Sigmoid colon (tissue), 7 donors: ENCODE measurements around the gene PPARA. TPM values are rescaled to one million over a fixed set of nuclear protein-coding genes. Genes with fewer than 3 reads are reported as not detected.

Experiments used
- DNase-seq: peaks from one replicate; pipeline ENCODE4 v3.0.0-alpha.2; 2019
- H3K27ac ChIP-seq, 4 donors: fragments of 200-600 bp; sonication (generic); one replicate each; pipeline ENCODE4 v1.5.1; 2016 to 2019; ENCODE audit warnings: mild to moderate bottlenecking in 1 of 4
- H3K27me3 ChIP-seq, 3 donors: fragments of 200-600 bp; sonication (generic); one replicate each; pipeline ENCODE4 v1.5.1; 2019; ENCODE audit warnings: mild to moderate bottlenecking in 1 of 3
- H3K36me3 ChIP-seq, 4 donors: fragments of 200-600 bp; sonication (generic); one replicate each; pipeline ENCODE4 v1.5.1; 2016 to 2019
- H3K4me1 ChIP-seq, 4 donors: fragments of 200-600 bp; sonication (generic); one replicate each; pipeline ENCODE4 v1.5.1; 2017 to 2019
- H3K4me3 ChIP-seq, 4 donors: fragments of 200-600 bp; sonication (generic); one replicate each; pipeline ENCODE4 v1.5.1; 2017 to 2019; ENCODE audit warnings: mild to moderate bottlenecking in 2 of 4, moderate library complexity in 1 of 4
- H3K9me3 ChIP-seq, 4 donors: fragments of 200-600 bp in 3 of 4; sonication (generic) in 3 of 4; one replicate each; pipeline versions ENCODE4 v1.5.1 to v1.6.1; 2013 to 2019
- EP300 ChIP-seq, 4 donors: sonication (generic); formaldehyde crosslinking; IDR thresholded peaks; one replicate each; pipeline ENCODE4 v1.6.1; 2017; ENCODE audit warnings: antibody characterized with exemption in 4 of 4
- POLR2A ChIP-seq, 2 donors: fragments of 450-650 bp; IDR thresholded peaks; one replicate each; pipeline ENCODE4 v1.6.1; 2016; ENCODE audit warnings: antibody characterized with exemption in 2 of 2, mild to moderate bottlenecking in 2 of 2, moderate library complexity in 2 of 2
- POLR2AphosphoS5 ChIP-seq, 4 donors: sonication (generic); formaldehyde crosslinking; IDR thresholded peaks; one replicate each; pipeline ENCODE4 v1.6.1; 2017; ENCODE audit warnings: antibody characterized with exemption in 4 of 4
- WGBS, 2 donors: extraction: QIAGEN DNeasy Blood & Tissue Kit; methylation state at CpG; one replicate each; pipeline ENCODE4 v1.1.7; 2013; 5-methylcytosine and 5-hydroxymethylcytosine counted together
- intact Hi-C: fragments of 100-400 bp; cut with DNase I; formaldehyde crosslinking; loops from one replicate; pipeline ENCODE4 v1.15.1; 2023
- polyA plus RNA-seq, 3 donors: library from polyadenylated mRNA; stranded (reverse); fragments of 200-250 nt; gene quantifications; one replicate each; pipeline ENCODE4 v1.2.3, GENCODE V29; 2013
- total RNA-seq, 4 donors: library from RNA; depleted of rRNA; stranded (reverse); fragments of >200 nt; gene quantifications; one replicate each; pipeline ENCODE4 v1.1.0, GENCODE V29; 2016
- TF ChIP-seq, protein P1 (sequence below), 4 experiments: fragments of 450-650 bp in 3 of 4; fragments of 200-600 bp in 1 of 4; IDR thresholded peaks; one replicate each; pipeline ENCODE4 v1.5.1; 2016 to 2019; ENCODE audit warnings: antibody characterized with exemption in 4 of 4, mild to moderate bottlenecking in 3 of 4, moderate library complexity in 2 of 4
- donor health status: healthy with polysubstance abuse.
- donor health status: Bipolar disorder and iron deficiency.
- donor health status: healthy.

Gene PPARA
- total and polyA plus RNA-seq, 7 donors: 7.8 to 22.7 (median 20.1) TPM

DNA sequence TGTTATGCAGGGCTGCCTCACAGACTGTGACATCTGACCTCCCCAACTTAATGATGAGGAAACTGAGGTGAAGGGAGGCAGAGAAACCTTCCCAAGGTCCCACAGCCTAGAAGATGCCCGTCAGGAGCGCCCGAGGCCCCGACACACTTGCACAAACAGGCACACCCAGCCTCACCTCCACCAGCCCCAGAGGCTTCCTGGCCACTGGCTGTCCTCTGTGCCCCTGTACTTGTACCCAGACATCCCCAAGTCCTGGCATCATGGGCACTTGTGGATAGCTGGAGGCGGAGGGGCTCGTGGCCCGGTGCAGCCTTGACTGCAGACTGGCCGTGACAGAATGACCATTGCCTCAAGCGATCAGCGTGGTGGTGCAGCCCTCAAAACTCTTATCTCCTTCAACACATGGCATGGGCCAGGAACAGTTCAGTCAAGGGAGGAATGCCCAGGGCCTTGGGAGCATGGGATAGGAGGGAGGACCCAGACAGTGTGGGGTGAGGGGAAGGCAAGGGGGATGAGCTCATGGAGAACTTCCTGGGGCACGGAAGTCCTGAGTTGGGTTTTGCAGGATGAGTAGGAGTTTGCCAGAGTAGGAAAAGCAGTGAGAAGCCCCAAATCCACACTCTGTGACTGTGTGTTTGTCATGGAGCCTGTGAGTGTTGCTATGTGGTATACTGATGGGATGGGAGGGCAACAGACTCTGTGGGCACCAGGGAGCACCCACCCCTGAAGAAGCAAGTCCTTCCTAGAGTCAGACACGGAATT is 25.8 kb upstream of the PPARA start:
- TF ChIP-seq POLR2A (IDR thresholded peaks at IDR 0.05): no peak
- Histone ChIP-seq H3K4me1 (peaks cover 0 to 20% (median 16%) of the 10 kb centered on the region in 4 donors), H3K36me3 (no peaks in the 10 kb centered on the region), H3K9me3 (no peaks in the 10 kb centered on the region), H3K4me3 (no peak overlapping the region), H3K27me3 (no peaks in the 10 kb centered on the region), H3K27ac (no peak overlapping the region)
- WGBS, 2 donors: 93 to 94% methylated on average over 12 of the region's 12 CpGs
- no peak for DNase-seq
- intact Hi-C loops: loop anchor here (5.0 kb wide), 1 partner anchor 418 kb away; no protein-coding TSS in a partner anchor

- no peak for TF ChIP-seq POLR2A (IDR thresholded peaks at IDR 0.05)
- TF ChIP-seq, protein P1, sequence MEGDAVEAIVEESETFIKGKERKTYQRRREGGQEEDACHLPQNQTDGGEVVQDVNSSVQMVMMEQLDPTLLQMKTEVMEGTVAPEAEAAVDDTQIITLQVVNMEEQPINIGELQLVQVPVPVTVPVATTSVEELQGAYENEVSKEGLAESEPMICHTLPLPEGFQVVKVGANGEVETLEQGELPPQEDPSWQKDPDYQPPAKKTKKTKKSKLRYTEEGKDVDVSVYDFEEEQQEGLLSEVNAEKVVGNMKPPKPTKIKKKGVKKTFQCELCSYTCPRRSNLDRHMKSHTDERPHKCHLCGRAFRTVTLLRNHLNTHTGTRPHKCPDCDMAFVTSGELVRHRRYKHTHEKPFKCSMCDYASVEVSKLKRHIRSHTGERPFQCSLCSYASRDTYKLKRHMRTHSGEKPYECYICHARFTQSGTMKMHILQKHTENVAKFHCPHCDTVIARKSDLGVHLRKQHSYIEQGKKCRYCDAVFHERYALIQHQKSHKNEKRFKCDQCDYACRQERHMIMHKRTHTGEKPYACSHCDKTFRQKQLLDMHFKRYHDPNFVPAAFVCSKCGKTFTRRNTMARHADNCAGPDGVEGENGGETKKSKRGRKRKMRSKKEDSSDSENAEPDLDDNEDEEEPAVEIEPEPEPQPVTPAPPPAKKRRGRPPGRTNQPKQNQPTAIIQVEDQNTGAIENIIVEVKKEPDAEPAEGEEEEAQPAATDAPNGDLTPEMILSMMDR (IDR thresholded peaks at IDR 0.05): no peak
- TF ChIP-seq POLR2AphosphoS5 (IDR thresholded peaks at IDR 0.05): no peak
- no peak for TF ChIP-seq EP300 (IDR thresholded peaks at IDR 0.05)
- H3K36me3 ChIP-seq: no peaks in the 10 kb centered on the region
- H3K27me3 ChIP-seq: no peaks in the 10 kb centered on the region
- no peak overlapping the region for H3K4me3 ChIP-seq
- peaks cover 0 to 13% (median 9%) of the 10 kb centered on the region in 4 donors for H3K4me1 ChIP-seq
- H3K27ac ChIP-seq: no peak overlapping the region
- no peak for DNase-seq
- H3K9me3 ChIP-seq: no peaks in the 10 kb centered on the region
- intact Hi-C loops: no loop called here
- WGBS, 2 donors: 93 to 94% methylated on average over 7 of the region's 7 CpGs
These were observed 25.0 kb upstream of the PPARA start for GRCh38 chr22:46125311-46125710.

DNA sequence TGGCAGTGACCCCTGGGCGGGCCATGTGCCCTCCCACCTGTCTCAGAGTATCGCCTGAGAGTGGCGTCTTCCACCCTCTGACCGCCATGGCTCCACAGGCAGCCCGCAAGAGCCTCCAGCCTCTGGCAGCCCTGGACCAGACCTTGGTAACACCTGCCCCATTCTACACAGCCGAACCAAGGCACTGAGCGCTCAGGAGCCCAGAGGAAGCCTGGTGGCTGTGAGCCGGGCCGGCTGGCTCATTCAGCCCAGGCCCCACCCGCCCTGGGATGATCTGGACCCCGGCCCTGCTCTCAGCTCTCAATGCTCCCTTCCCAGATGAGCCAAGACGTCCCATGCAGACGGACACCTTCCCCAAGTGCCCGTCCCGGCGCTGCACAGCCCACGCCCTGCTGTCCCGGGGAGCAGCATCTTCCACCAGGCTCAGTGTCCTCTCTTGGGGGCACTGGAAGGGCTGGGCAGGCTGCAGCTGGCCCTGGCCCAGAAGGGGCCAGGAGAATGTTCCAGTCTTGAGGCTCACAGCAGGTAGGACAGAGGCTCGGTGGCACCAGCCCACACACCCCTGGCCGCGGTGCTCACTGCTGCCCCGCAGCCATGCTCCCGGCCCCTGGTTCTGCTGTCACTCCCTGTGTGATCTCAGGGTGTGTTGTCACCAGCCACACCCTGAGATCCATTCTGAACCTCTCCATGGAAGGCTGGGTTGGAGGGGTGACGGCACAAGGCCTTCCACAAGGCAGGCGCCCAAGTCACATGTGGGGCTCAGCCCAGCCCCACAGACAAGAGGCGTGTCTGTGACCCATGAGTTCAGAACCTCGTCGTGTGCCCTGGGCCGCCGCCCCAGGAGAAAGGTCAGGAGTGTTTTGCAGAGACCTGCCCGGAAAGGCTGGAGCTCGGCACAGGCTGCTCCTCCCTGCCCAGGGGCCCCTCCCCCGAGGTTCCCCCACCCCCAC is 24.2 kb upstream of the PPARA start:
- Histone ChIP-seq H3K36me3 (no peaks in the 10 kb centered on the region), H3K4me1 (peaks cover 0 to 8% (median 6%) of the 10 kb centered on the region in 4 donors), H3K27ac (no peak overlapping the region), H3K9me3 (no peaks in the 10 kb centered on the region), H3K4me3 (no peak overlapping the region), H3K27me3 (no peaks in the 10 kb centered on the region)
- DNase-seq: no peak
- intact Hi-C loops: no loop called here
- WGBS, 2 donors: 41 to 79% methylated on average over 33 of the region's 33 CpGs
- TF ChIP-seq, protein P1 (IDR thresholded peaks at IDR 0.05): no peak
- TF ChIP-seq POLR2A (IDR thresholded peaks at IDR 0.05) (no peak), EP300 (IDR thresholded peaks at IDR 0.05) (no peak), POLR2AphosphoS5 (IDR thresholded peaks at IDR 0.05) (no peak)

GRCh38 chr22:46126853-46127385 is 23.4 kb upstream of the PPARA start:
- TF ChIP-seq, protein P1 (IDR thresholded peaks at IDR 0.05): no peak
- TF ChIP-seq POLR2AphosphoS5 (IDR thresholded peaks at IDR 0.05) (no peak), POLR2A (IDR thresholded peaks at IDR 0.05) (no peak), EP300 (IDR thresholded peaks at IDR 0.05) (no peak)
- intact Hi-C loops: no loop called here
- no peaks in the 10 kb centered on the region for H3K36me3 ChIP-seq
- H3K27ac ChIP-seq: no peak overlapping the region
- peaks cover 0 to 8% (median 6%) of the 10 kb centered on the region in 4 donors for H3K4me1 ChIP-seq
- H3K9me3 ChIP-seq: no peaks in the 10 kb centered on the region
- H3K27me3 ChIP-seq: no peaks in the 10 kb centered on the region
- H3K4me3 ChIP-seq: no peak overlapping the region
- no peak for DNase-seq
- 95% methylated on average over 13 of the region's 13 CpGs for WGBS, 2 donors

- intact Hi-C loops: no loop called here
- WGBS, 2 donors: 92 to 93% methylated on average over 10 of the region's 10 CpGs
These were observed 22.8 kb upstream of the PPARA start for GRCh38 chr22:46127556-46127955.

More at GRCh38 chr22:46127556-46127955, 22.8 kb upstream of the PPARA start:
- H3K9me3 ChIP-seq: no peaks in the 10 kb centered on the region
- no peak for DNase-seq
- H3K4me1 ChIP-seq: peaks cover 0 to 4% (median 3%) of the 10 kb centered on the region in 4 donors
- no peak overlapping the region for H3K27ac ChIP-seq
- H3K36me3 ChIP-seq: no peaks in the 10 kb centered on the region
- H3K27me3 ChIP-seq: no peaks in the 10 kb centered on the region
- H3K4me3 ChIP-seq: no peak overlapping the region
- TF ChIP-seq POLR2AphosphoS5 (IDR thresholded peaks at IDR 0.05): no peak
- TF ChIP-seq POLR2A (IDR thresholded peaks at IDR 0.05): no peak
- no peak for TF ChIP-seq EP300 (IDR thresholded peaks at IDR 0.05)
- TF ChIP-seq, protein P1 (IDR thresholded peaks at IDR 0.05): no peak
